Adrenal gland (tissue), 12 donors: ENCODE data around the gene SPTBN4. TPM values are rescaled to one million over a fixed set of nuclear protein-coding genes. Genes with fewer than 3 reads are reported as not detected.

Experiments
- DNase-seq, 7 donors: peaks; one replicate each; pipeline ENCODE4 v3.0.0-alpha.2; 2019 to 2020
- H3K27ac ChIP-seq, 5 donors: fragments of 200-600 bp; sonication (generic) in 4 of 5; 1 replicate in 3 of 5; 2 replicates in 2 of 5; pipeline versions ENCODE4 v1.5.1 to v1.8.0; 2016 to 2020; ENCODE audit warnings: mild to moderate bottlenecking in 1 of 5
- H3K27me3 ChIP-seq: fragments of 200-600 bp; 2 replicates; pipeline ENCODE4 v1.8.0; 2021
- H3K36me3 ChIP-seq, 2 donors: fragments of 200-600 bp; replicated peaks in 1 of 2; 1 replicate in 1 of 2; 2 replicates in 1 of 2; pipeline versions ENCODE4 v1.5.1 to v1.8.0; 2018 to 2022
- H3K4me1 ChIP-seq, 2 donors: fragments of 200-600 bp; replicated peaks in 1 of 2; 1 replicate in 1 of 2; 2 replicates in 1 of 2; pipeline versions ENCODE4 v1.5.1 to v1.8.0; 2018 to 2021
- H3K4me3 ChIP-seq, 4 donors: fragments of 200-600 bp; sonication (generic) in 3 of 4; one replicate each; pipeline ENCODE4 v1.5.1; 2016 to 2018
- H3K9me3 ChIP-seq, 3 donors: fragments of 200-600 bp; sonication (generic) in 1 of 3; replicated peaks in 1 of 3; 1 replicate in 2 of 3; 2 replicates in 1 of 3; pipeline versions ENCODE4 v1.5.1 to v1.8.0; 2016 to 2021
- POLR2A ChIP-seq, 2 donors: fragments of 450-650 bp; IDR thresholded peaks; one replicate each; pipeline ENCODE4 v1.6.1; 2017; ENCODE audit warnings: antibody characterized with exemption in 2 of 2, mild to moderate bottlenecking in 2 of 2, moderate library complexity in 1 of 2
- WGBS, 4 donors: extraction: QIAGEN DNeasy Blood & Tissue Kit in 2 of 4; methylation state at CpG; one replicate each; pipeline versions ENCODE4 v1.1.5 to v1.1.7; 2013 to 2017; 5-methylcytosine and 5-hydroxymethylcytosine counted together
- intact Hi-C, 2 donors: fragments of 100-400 bp; cut with DNase I; formaldehyde crosslinking; loops; one replicate each; pipeline versions ENCODE4 v1.14.1 to v1.15.0; 2022 to 2023
- polyA plus RNA-seq, 3 donors: library from polyadenylated mRNA; stranded (reverse); fragments of 200-250 nt in 2 of 3; fragments of 350-450 nt in 1 of 3; fragmentation: Illumina TruSeq in 1 of 3; extraction: RNeasy Lipid Tissue Mini Kit (QIAGEN cat#74804) in 1 of 3; gene quantifications; one replicate each; pipeline ENCODE4 v1.2.3, GENCODE V29; 2013 to 2014
- total RNA-seq, 9 donors: library from RNA; depleted of rRNA in 4 of 9; stranded (reverse); fragments of >200 nt in 4 of 9; fragments of 120-200 nt in 1 of 9; fragmentation: NEBNext Ultra II Directional in 1 of 9; extraction: Animal tissue kit (Norgen Biotek cat#: 25700) in 1 of 9; gene quantifications; one replicate each; pipeline versions ENCODE4 v1.1.0 to v1.2.4, GENCODE V29; 2013 to 2023
- TF ChIP-seq, protein P1 (sequence below), 6 experiments: fragments of 450-650 bp in 4 of 6; fragments of 200-600 bp in 2 of 6; sonication (generic) in 1 of 6; IDR thresholded peaks; 1 replicate in 5 of 6; 2 replicates in 1 of 6; pipeline versions ENCODE4 v1.5.1 to v1.8.0; 2016 to 2021; ENCODE audit warnings: antibody characterized with exemption in 6 of 6, mild to moderate bottlenecking in 2 of 6, moderate library complexity in 1 of 6
- donor health status: healthy with polysubstance abuse.
- donor health status: Bipolar disorder and iron deficiency.
- donor health status: DM: yes; HTN: yes; CAD: no.
- donor health status: DM: no; HTN: no; CAD: no.
- donor health status: DM: no; HTN: no; CAD: no.
- donor health status: DM: yes; HTN: yes; CAD: no.

The SPTBN4 gene
- total and polyA plus RNA-seq, 12 donors: 0.91 to 46.7 (median 3.3) TPM

DNA sequence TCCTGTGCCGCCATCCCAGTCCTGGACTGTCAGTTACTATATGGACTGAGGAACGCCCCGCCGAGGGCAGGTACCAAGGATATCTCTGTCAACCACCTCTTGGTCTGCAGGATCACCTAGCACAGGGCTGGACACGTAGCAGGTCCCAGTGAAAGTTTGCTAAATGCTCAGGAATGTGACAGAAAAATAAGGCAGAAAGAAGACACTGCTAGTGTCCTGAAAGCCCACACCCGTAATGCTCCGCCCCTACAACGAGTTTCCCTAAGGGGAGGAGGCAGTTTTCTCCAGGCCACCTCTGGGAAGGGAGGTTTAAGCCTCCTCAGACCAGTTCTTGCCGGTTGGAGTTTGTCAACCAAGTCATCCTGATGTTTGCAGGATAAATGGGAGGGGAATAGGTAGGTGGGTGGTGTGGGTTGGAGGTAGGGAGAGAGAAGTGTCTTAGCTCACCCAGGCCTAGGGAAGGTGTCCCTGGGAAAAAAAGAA, 21.0 kb upstream of the SPTBN4 start:
- H3K36me3 ChIP-seq: peaks cover 0 to 23% of the 10 kb centered on the region in 2 donors
- no peak overlapping the region for H3K27ac ChIP-seq
- no peak for TF ChIP-seq POLR2A (IDR thresholded peaks at IDR 0.05)
- TF ChIP-seq, protein P1, sequence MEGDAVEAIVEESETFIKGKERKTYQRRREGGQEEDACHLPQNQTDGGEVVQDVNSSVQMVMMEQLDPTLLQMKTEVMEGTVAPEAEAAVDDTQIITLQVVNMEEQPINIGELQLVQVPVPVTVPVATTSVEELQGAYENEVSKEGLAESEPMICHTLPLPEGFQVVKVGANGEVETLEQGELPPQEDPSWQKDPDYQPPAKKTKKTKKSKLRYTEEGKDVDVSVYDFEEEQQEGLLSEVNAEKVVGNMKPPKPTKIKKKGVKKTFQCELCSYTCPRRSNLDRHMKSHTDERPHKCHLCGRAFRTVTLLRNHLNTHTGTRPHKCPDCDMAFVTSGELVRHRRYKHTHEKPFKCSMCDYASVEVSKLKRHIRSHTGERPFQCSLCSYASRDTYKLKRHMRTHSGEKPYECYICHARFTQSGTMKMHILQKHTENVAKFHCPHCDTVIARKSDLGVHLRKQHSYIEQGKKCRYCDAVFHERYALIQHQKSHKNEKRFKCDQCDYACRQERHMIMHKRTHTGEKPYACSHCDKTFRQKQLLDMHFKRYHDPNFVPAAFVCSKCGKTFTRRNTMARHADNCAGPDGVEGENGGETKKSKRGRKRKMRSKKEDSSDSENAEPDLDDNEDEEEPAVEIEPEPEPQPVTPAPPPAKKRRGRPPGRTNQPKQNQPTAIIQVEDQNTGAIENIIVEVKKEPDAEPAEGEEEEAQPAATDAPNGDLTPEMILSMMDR (IDR thresholded peaks at IDR 0.05): no peak
- H3K27me3 ChIP-seq: no peaks in the 10 kb centered on the region
- intact Hi-C loops: no loop called here
- 71 to 75% (median 73%) methylated on average over 9 of the region's 9 CpGs for WGBS, 4 donors
- DNase-seq: peak in 1 of 7 donors; percentile 62
- H3K4me3 ChIP-seq: no peak overlapping the region
- no peaks in the 10 kb centered on the region for H3K9me3 ChIP-seq
- peaks cover 10 to 19% of the 10 kb centered on the region in 2 donors for H3K4me1 ChIP-seq

DNA sequence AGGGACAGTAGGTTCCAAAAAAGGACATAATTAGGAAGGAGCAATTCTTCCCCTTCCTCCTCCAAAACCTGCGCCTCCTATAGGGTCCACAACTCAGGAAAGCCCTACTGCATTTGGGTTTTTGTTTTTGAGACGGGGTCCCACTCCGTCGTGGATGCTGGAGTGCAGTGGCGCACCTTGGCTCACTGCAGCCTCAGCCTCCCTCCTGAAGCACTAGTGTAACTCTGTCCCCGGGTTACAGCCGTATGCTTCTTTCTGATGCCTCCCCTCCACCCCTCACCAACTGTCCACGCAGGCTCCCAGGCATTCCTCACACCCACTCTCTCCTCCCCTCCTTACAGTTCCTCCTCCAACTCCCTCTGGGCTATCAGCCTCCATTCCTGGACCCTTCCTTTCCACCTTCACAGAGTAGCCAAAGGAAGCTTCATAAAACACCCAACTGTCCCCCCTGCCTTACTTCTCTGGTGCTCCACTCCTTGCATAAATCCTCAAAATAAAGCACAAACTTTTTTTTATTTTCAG, 20.5 kb upstream of the SPTBN4 start:
- H3K36me3 ChIP-seq: peaks cover 0 to 18% of the 10 kb centered on the region in 2 donors
- peaks cover 10 to 19% of the 10 kb centered on the region in 2 donors for H3K4me1 ChIP-seq
- 84 to 86% (median 85%) methylated on average over 8 of the region's 8 CpGs for WGBS, 4 donors
- no peak for DNase-seq
- no peaks in the 10 kb centered on the region for H3K9me3 ChIP-seq
- no peak overlapping the region for H3K4me3 ChIP-seq
- H3K27ac ChIP-seq: no peak overlapping the region
- intact Hi-C loops: no loop called here
- no peaks in the 10 kb centered on the region for H3K27me3 ChIP-seq
- no peak for TF ChIP-seq POLR2A (IDR thresholded peaks at IDR 0.05)
- TF ChIP-seq, protein P1 (IDR thresholded peaks at IDR 0.05): no peak

DNA sequence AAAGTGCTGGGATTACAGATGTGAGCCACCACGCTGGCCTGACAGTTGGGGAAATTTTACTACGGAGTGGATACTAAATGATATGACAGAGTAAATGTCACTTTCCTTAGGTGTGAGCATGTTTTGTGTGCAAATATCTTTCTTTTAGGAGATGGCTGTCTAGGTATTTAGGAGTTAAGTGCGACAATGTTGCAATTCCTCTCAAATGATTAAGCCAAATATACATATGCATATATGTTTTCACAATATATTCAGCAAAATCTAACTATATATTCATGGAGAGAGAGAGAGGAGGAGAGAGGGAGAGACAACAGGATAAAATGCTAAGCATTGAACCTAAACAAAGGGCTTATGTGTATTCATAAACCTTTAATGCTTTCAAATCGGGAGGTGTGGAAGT, 17.3 kb upstream of the SPTBN4 start:
- no peak overlapping the region for H3K4me3 ChIP-seq
- H3K36me3 ChIP-seq: peaks cover 0 to 13% of the 10 kb centered on the region in 2 donors
- no peak for DNase-seq
- H3K4me1 ChIP-seq: peaks cover 0 to 5% of the 10 kb centered on the region in 2 donors
- H3K27ac ChIP-seq: no peak overlapping the region
- H3K9me3 ChIP-seq: no peaks in the 10 kb centered on the region
- TF ChIP-seq, protein P1 (IDR thresholded peaks at IDR 0.05): no peak
- no peak for TF ChIP-seq POLR2A (IDR thresholded peaks at IDR 0.05)
- intact Hi-C loops: no loop called here
- no peaks in the 10 kb centered on the region for H3K27me3 ChIP-seq
- WGBS, 4 donors: 91 to 100% (median 95%) methylated on average over 4 of the region's 4 CpGs

DNA sequence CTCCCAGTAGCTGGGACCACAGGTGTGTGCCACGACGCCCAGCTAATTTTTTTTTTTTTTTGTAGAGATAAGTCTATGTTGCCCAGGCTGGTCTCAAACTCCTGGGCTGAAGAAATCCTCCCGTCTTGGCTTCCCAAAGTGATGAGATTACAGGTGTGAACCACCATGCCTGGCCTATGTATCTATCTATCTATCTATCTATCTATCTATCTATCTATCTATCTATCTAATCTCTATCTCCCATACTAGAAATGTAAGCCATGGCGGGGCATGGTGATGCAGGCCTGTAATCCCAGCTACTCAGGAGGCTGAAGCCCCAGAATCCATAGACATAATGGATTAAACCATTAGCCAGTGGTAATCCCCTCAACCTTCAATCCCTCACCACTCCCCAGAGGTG, 16.1 kb upstream of the SPTBN4 start:
- H3K4me1 ChIP-seq: no peaks in the 10 kb centered on the region
- DNase-seq: no peak
- intact Hi-C loops: no loop called here
- H3K27ac ChIP-seq: no peak overlapping the region
- H3K4me3 ChIP-seq: no peak overlapping the region
- no peaks in the 10 kb centered on the region for H3K9me3 ChIP-seq
- TF ChIP-seq, protein P1 (IDR thresholded peaks at IDR 0.05): no peak
- TF ChIP-seq POLR2A (IDR thresholded peaks at IDR 0.05): no peak
- peaks cover 0 to 20% of the 10 kb centered on the region in 2 donors for H3K36me3 ChIP-seq
- no peaks in the 10 kb centered on the region for H3K27me3 ChIP-seq
- 92 to 96% (median 94%) methylated on average over 4 of the region's 4 CpGs for WGBS, 4 donors
